Gastrocnemius medialis (tissue), 4 donors: ENCODE results near the gene SLC7A4. TPM values are rescaled to one million over a fixed set of nuclear protein-coding genes. Genes with fewer than 3 reads are reported as not detected.

Experiments used
- ATAC-seq, 2 donors: fragments of 150-250 bp; one replicate each; pipeline ENCODE4 v1.9.1; 2016
- DNase-seq, 2 donors: peaks; one replicate each; pipeline ENCODE4 v3.0.0-alpha.2; 2019
- H3K27ac ChIP-seq, 4 donors: fragments of 200-600 bp; sonication (generic); 1 replicate in 1 of 4; 2 replicates in 3 of 4; pipeline ENCODE4 v1.5.1; 2016 to 2018; ENCODE audit warnings: mild to moderate bottlenecking in 2 of 4, moderate library complexity in 1 of 4
- H3K27me3 ChIP-seq, 3 donors: fragments of 200-600 bp; sonication (generic) in 2 of 3; 1 replicate in 1 of 3; 2 replicates in 2 of 3; pipeline versions ENCODE4 v1.5.1 to v1.6.0; 2016 to 2019; ENCODE audit warnings: mild to moderate bottlenecking in 1 of 3, moderate library complexity in 1 of 3
- H3K36me3 ChIP-seq, 2 donors: fragments of 200-600 bp; sonication (generic) in 1 of 2; one replicate each; pipeline ENCODE4 v1.5.1; 2017 to 2018
- H3K4me1 ChIP-seq, 2 donors: fragments of 200-600 bp; sonication (generic) in 1 of 2; one replicate each; pipeline ENCODE4 v1.5.1; 2016 to 2017; ENCODE audit warnings: mild to moderate bottlenecking in 2 of 2
- H3K4me3 ChIP-seq, 4 donors: fragments of 200-600 bp; sonication (generic) in 3 of 4; 1 replicate in 1 of 4; 2 replicates in 3 of 4; pipeline ENCODE4 v1.5.1; 2016 to 2019; ENCODE audit warnings: mild to moderate bottlenecking in 2 of 4
- H3K9me3 ChIP-seq, 3 donors: fragments of 200-600 bp; sonication (generic) in 2 of 3; 1 replicate in 1 of 3; 2 replicates in 2 of 3; pipeline ENCODE4 v1.5.1; 2016 to 2019
- POLR2A ChIP-seq, 2 donors: fragments of 450-650 bp; IDR thresholded peaks; one replicate each; pipeline ENCODE4 v1.6.1; 2017; ENCODE audit warnings: antibody characterized with exemption in 2 of 2, mild to moderate bottlenecking in 2 of 2, moderate library complexity in 2 of 2
- in situ Hi-C, 4 donors: fragments of 200-750 bp; cut with MboI; loops; one replicate each; pipeline versions ENCODE4 v1.15.0 to v1.8.0; 2017; ENCODE audit warnings: low sequenced_read_pairs in 4 of 4
- intact Hi-C: fragments of 100-400 bp; cut with DNase I; formaldehyde crosslinking; loops from one replicate; pipeline ENCODE4 v1.15.1; 2023; ENCODE audit warnings: low total_unique reads
- total RNA-seq, 4 donors: library from RNA; depleted of rRNA; stranded (reverse); fragments of >200 nt; gene quantifications; one replicate each; pipeline versions ENCODE4 v1.1.0 to v1.2.3, GENCODE V29; 2016
- TF ChIP-seq, protein P1 (sequence below), 5 experiments: fragments of 450-650 bp in 3 of 5; fragments of 200-600 bp in 2 of 5; sonication (generic) in 2 of 5; IDR thresholded peaks in 4 of 5; conservative IDR thresholded peaks in 1 of 5; 1 replicate in 4 of 5; 2 replicates in 1 of 5; pipeline ENCODE4 v1.5.1; 2016 to 2019; ENCODE audit warnings: antibody characterized with exemption in 5 of 5, mild to moderate bottlenecking in 3 of 5, moderate library complexity in 3 of 5

Gene SLC7A4, protein sequence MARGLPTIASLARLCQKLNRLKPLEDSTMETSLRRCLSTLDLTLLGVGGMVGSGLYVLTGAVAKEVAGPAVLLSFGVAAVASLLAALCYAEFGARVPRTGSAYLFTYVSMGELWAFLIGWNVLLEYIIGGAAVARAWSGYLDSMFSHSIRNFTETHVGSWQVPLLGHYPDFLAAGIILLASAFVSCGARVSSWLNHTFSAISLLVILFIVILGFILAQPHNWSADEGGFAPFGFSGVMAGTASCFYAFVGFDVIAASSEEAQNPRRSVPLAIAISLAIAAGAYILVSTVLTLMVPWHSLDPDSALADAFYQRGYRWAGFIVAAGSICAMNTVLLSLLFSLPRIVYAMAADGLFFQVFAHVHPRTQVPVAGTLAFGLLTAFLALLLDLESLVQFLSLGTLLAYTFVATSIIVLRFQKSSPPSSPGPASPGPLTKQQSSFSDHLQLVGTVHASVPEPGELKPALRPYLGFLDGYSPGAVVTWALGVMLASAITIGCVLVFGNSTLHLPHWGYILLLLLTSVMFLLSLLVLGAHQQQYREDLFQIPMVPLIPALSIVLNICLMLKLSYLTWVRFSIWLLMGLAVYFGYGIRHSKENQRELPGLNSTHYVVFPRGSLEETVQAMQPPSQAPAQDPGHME
- total RNA-seq = not detected

DNA sequence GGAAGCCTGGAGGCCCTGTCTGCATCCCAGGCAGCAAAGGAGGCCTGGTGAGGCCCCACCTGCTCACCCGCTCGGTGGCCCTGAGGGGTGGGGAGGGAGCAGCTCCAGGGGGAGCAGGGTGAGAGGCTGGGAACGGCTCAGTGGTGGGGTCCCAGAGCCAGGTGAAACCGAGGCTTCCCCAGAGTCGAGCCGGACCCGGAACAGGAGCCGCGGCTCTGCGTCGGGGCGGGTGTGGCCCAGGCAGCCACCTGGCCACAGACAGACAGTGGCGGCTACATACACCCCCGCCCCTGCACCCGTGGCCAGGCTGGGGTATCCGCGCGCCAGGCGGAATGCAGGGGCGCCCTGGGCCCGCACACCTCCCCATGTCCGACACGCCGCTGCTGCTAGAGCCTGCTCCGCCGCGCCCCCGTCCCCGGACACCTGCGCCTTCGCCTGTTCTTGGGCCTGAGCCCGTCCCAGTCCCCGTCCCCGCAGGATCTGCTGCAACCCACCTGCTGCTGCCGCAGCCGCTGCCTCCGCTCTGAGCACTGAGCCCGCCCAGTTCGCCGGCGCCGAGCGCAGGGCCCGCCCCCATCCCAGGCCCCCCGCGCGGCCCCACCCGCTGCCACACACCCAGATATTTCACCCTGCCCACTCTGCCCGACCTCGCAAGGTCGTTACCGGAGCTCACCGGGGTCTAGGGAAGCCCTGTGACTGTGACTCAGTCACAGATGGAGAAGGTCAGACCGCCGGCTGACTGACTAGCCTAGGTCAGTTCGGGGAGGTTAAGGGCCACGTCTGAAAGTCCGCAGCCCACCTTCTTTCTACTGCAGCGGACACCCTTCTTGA lies at the start of gene SLC7A4:
Gene SLC7A4 (minus strand): TSS at position 525 of the 831 bp plus-strand sequence. CDS start 749 bp downstream, outside the sequence.
- in situ Hi-C loops = loop anchor here in 1 of 4 donors (10.0 kb wide), 1 partner anchor 63 kb away; no protein-coding TSS in a partner anchor
- peak within 1 kb of the TSS in 3 of 4 donors; percentile 24 to 44 (median 28) for H3K4me3 ChIP-seq
- TF ChIP-seq, protein P1, sequence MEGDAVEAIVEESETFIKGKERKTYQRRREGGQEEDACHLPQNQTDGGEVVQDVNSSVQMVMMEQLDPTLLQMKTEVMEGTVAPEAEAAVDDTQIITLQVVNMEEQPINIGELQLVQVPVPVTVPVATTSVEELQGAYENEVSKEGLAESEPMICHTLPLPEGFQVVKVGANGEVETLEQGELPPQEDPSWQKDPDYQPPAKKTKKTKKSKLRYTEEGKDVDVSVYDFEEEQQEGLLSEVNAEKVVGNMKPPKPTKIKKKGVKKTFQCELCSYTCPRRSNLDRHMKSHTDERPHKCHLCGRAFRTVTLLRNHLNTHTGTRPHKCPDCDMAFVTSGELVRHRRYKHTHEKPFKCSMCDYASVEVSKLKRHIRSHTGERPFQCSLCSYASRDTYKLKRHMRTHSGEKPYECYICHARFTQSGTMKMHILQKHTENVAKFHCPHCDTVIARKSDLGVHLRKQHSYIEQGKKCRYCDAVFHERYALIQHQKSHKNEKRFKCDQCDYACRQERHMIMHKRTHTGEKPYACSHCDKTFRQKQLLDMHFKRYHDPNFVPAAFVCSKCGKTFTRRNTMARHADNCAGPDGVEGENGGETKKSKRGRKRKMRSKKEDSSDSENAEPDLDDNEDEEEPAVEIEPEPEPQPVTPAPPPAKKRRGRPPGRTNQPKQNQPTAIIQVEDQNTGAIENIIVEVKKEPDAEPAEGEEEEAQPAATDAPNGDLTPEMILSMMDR (IDR thresholded peaks at IDR 0.05 in 4 of 5, conservative IDR thresholded peaks at IDR 0.05 in 1 of 5) = no peak
- TF ChIP-seq POLR2A (IDR thresholded peaks at IDR 0.05) = peak in 1 of 2 donors; percentile 25
- H3K27me3 ChIP-seq = peaks cover 17 to 20% (median 19%) of the 10 kb centered on the region in 3 donors
- H3K27ac ChIP-seq = no peak within 1 kb of the TSS
- intact Hi-C loops = loop anchor here (5.0 kb wide), 1 partner anchor 40 kb away; no protein-coding TSS in a partner anchor
- peaks cover 7 to 14% of the 10 kb centered on the region in 2 donors for H3K4me1 ChIP-seq
- DNase-seq = peak in 1 of 2 donors; percentile 35
- H3K9me3 ChIP-seq = no peaks in the 10 kb centered on the region
- no peaks in the 10 kb centered on the region for H3K36me3 ChIP-seq
- ATAC-seq = peak; percentile 15

DNA sequence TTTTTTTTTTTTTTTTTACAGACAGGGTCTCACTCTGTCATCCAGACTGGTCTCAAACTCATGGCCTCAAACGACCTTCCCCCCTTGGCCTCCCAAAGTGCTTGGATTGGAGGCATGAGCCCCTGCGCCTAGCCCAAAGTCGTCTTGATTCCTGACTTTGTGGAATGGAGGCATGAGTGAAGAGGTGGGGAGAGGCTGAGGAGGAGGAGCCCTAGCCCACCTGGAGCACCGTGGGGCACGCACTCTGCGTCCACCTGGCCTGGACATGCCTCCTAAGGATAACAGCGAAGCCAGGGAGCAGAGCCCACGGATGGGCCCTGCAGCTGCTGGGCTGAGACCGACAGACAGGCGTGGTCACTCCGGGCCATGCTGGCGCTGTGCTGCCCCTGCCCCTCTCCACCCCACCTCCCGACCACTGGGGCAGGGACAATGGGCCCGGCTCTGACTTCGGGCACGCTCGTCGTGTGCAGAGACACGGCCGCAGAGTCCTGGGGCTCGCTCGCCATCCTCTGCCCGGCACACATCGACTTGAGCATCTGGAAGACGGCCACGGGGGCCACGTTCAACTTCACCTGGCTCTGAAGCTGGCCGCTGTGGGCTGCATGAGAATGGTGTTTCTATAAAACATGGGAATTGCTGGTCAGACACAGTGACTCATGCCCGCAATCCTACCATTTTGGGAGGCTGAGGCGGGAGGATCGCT lies 48.2 kb upstream of the SLC7A4 start:
- H3K4me3 ChIP-seq = no peak overlapping the region
- ATAC-seq (no peak), DNase-seq (no peak)
- no peaks in the 10 kb centered on the region for H3K36me3 ChIP-seq
- in situ Hi-C loops (no loop called here), intact Hi-C loops (no loop called here)
- TF ChIP-seq, protein P1 (IDR thresholded peaks at IDR 0.05 in 4 of 5, conservative IDR thresholded peaks at IDR 0.05 in 1 of 5) = no peak
- TF ChIP-seq POLR2A (IDR thresholded peaks at IDR 0.05) = no peak
- H3K4me1 ChIP-seq = no peaks in the 10 kb centered on the region
- H3K27me3 ChIP-seq = no peaks in the 10 kb centered on the region
- no peaks in the 10 kb centered on the region for H3K9me3 ChIP-seq
- no peak overlapping the region for H3K27ac ChIP-seq

DNA sequence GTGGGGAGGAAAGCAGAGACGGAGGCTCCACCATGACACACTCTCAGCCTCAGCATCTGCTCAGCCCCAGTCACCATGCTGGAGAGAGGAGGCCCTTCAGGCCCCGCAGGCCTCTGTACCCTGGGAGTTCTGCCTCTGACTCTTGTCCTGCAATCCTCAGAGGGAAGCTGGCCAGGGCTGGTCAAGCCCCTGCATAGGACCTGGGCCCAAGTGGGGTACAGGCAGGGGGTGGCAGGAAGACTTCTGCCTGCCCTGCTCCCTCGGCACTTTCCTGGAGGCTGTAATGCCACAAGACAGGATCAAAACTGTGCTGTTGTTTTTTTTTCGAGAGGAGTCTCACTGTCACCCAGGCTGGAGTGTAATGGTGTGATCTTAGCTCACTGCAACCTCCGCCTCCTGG lies 47.1 kb upstream of the SLC7A4 start:
- Histone ChIP-seq H3K4me1 (no peaks in the 10 kb centered on the region), H3K4me3 (no peak overlapping the region), H3K9me3 (no peaks in the 10 kb centered on the region), H3K27me3 (no peaks in the 10 kb centered on the region), H3K27ac (no peak overlapping the region), H3K36me3 (no peaks in the 10 kb centered on the region)
- intact Hi-C loops = no loop called here
- ATAC-seq = no peak
- in situ Hi-C loops = no loop called here
- no peak for TF ChIP-seq POLR2A (IDR thresholded peaks at IDR 0.05)
- TF ChIP-seq, protein P1 (IDR thresholded peaks at IDR 0.05 in 4 of 5, conservative IDR thresholded peaks at IDR 0.05 in 1 of 5) = no peak
- DNase-seq = no peak

DNA sequence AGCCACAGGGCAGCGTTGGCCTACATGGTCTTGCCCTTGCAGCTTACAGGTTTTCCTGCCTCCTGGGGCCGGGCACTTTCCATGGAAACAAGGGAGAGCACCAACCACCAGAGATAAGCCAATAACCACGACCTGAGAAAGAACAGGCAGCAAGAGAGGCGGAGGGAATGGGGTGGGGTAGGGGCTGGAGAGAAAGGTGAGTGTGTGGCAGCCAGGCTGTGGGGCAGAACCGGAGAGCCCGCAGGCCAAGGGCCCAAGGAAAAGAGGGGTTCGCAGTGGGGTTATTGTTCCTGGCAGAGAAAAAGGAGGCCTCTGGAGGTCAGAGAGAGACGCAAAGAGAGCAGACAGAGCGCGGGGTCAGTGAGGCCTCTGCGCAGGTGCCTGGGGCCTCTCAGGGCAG lies 46.6 kb upstream of the SLC7A4 start:
- Histone ChIP-seq H3K4me3 (no peak overlapping the region), H3K9me3 (no peaks in the 10 kb centered on the region), H3K4me1 (no peaks in the 10 kb centered on the region), H3K27ac (no peak overlapping the region), H3K36me3 (no peaks in the 10 kb centered on the region), H3K27me3 (no peaks in the 10 kb centered on the region)
- intact Hi-C loops = no loop called here
- DNase-seq = no peak
- no peak for ATAC-seq
- in situ Hi-C loops = no loop called here
- no peak for TF ChIP-seq POLR2A (IDR thresholded peaks at IDR 0.05)
- TF ChIP-seq, protein P1 (IDR thresholded peaks at IDR 0.05 in 4 of 5, conservative IDR thresholded peaks at IDR 0.05 in 1 of 5) = no peak
